ENCODE results near the gene EMX1. TPM values are rescaled to one million over a fixed set of nuclear protein-coding genes. Genes with fewer than 3 reads are reported as not detected.

Gene EMX1
- total RNA-seq, 1 experiment from 2014 or later: not detected

GRCh38 chr2:72936660-72937355 lies 19.5 kb downstream of the EMX1 start:
- Mint-ChIP-seq H3K27ac (ENCODE audit: unreplicated experiment) (no peak overlapping the region), H3K9me3 (ENCODE audit: low read depth, unreplicated experiment) (no peaks in the 10 kb centered on the region), H3K27me3 (ENCODE audit: unreplicated experiment) (peaks cover 39% of the 10 kb centered on the region), H3K4me3 (ENCODE audit: low read depth, unreplicated experiment) (no peak overlapping the region), H3K4me1 (ENCODE audit: low read depth, unreplicated experiment) (no peaks in the 10 kb centered on the region), H3K36me3 (ENCODE audit: insufficient read depth, unreplicated experiment) (peaks cover 4% of the 10 kb centered on the region)
- TF ChIP-seq, protein P1, sequence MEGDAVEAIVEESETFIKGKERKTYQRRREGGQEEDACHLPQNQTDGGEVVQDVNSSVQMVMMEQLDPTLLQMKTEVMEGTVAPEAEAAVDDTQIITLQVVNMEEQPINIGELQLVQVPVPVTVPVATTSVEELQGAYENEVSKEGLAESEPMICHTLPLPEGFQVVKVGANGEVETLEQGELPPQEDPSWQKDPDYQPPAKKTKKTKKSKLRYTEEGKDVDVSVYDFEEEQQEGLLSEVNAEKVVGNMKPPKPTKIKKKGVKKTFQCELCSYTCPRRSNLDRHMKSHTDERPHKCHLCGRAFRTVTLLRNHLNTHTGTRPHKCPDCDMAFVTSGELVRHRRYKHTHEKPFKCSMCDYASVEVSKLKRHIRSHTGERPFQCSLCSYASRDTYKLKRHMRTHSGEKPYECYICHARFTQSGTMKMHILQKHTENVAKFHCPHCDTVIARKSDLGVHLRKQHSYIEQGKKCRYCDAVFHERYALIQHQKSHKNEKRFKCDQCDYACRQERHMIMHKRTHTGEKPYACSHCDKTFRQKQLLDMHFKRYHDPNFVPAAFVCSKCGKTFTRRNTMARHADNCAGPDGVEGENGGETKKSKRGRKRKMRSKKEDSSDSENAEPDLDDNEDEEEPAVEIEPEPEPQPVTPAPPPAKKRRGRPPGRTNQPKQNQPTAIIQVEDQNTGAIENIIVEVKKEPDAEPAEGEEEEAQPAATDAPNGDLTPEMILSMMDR (IDR thresholded peaks at IDR 0.05; ENCODE audit: unreplicated experiment): no peak
- CTCF ChIA-PET: interaction anchor here (0.6 kb wide), 1 partner anchor 16 kb away, joined by 3 read pairs; no protein-coding TSS in a partner anchor
- intact Hi-C loops (cut with micrococcal nuclease; ENCODE audit: unreplicated experiment): no loop called here
- BruUV-seq (replicated peaks): no TSS peak
- no peak for DNase-seq

- intact Hi-C loops (cut with micrococcal nuclease; ENCODE audit: unreplicated experiment): no loop called here
- no TSS peak for BruUV-seq (replicated peaks)
- Mint-ChIP-seq H3K4me1 (ENCODE audit: low read depth, unreplicated experiment) (no peaks in the 10 kb centered on the region), H3K9me3 (ENCODE audit: low read depth, unreplicated experiment) (no peaks in the 10 kb centered on the region), H3K27me3 (ENCODE audit: unreplicated experiment) (peaks cover 39% of the 10 kb centered on the region), H3K4me3 (ENCODE audit: low read depth, unreplicated experiment) (no peak overlapping the region), H3K36me3 (ENCODE audit: insufficient read depth, unreplicated experiment) (peaks cover 4% of the 10 kb centered on the region), H3K27ac (ENCODE audit: unreplicated experiment) (no peak overlapping the region)
- TF ChIP-seq, protein P1 (IDR thresholded peaks at IDR 0.05; ENCODE audit: unreplicated experiment): no peak
- no peak for DNase-seq
- CTCF ChIA-PET: interaction anchor here (0.6 kb wide), 1 partner anchor 16 kb away, joined by 3 read pairs; no protein-coding TSS in a partner anchor
Measured at GRCh38 chr2:72937356-72937669, 20.0 kb downstream of the EMX1 start.

- BruUV-seq (replicated peaks): no TSS peak
- TF ChIP-seq, protein P1 (IDR thresholded peaks at IDR 0.05; ENCODE audit: unreplicated experiment): no peak
Measured at GRCh38 chr2:72938455-72938854, 21.1 kb downstream of the EMX1 start.

DNA sequence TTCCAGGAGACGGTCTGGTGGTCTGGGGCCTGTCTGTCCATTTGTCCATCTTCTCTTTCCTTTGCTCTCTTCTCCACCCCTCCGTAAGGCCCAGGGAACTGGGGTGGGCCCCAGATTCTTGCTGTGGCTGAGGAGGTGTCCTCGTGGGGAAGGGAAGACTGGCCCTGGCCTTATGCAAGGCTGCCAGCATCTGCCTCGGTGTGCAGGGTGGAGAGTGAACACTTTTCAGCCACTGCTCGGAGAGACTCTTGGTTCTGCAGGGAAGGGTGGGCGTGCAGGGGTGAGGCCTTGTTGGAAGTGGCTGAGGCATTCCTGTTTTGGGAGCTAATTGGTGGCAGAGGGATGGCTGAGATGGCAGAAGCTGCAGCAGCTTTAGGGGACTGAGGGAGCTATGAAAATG lies 23.0 kb downstream of the EMX1 start:
- peaks cover 29% of the 10 kb centered on the region for H3K27me3 Mint-ChIP-seq (ENCODE audit: unreplicated experiment)
- no peak overlapping the region for H3K4me3 Mint-ChIP-seq (ENCODE audit: low read depth, unreplicated experiment)
- H3K4me1 Mint-ChIP-seq (ENCODE audit: low read depth, unreplicated experiment): no peaks in the 10 kb centered on the region
- BruUV-seq (replicated peaks): no TSS peak
- no peaks in the 10 kb centered on the region for H3K9me3 Mint-ChIP-seq (ENCODE audit: low read depth, unreplicated experiment)
- CTCF ChIA-PET: interaction anchor here (1.4 kb wide), 1 partner anchor 47 kb away, joined by 3 read pairs; no protein-coding TSS in a partner anchor
- TF ChIP-seq, protein P1 (IDR thresholded peaks at IDR 0.05; ENCODE audit: unreplicated experiment): no peak
- no peak overlapping the region for H3K27ac Mint-ChIP-seq (ENCODE audit: unreplicated experiment)
- intact Hi-C loops (cut with micrococcal nuclease; ENCODE audit: unreplicated experiment): no loop called here
- H3K36me3 Mint-ChIP-seq (ENCODE audit: insufficient read depth, unreplicated experiment): peaks cover 4% of the 10 kb centered on the region
- no peak for DNase-seq

More at GRCh38 chr2:72938455-72938854, 21.1 kb downstream of the EMX1 start:
- Mint-ChIP-seq H3K36me3 (ENCODE audit: insufficient read depth, unreplicated experiment) (peaks cover 4% of the 10 kb centered on the region), H3K4me1 (ENCODE audit: low read depth, unreplicated experiment) (no peaks in the 10 kb centered on the region), H3K9me3 (ENCODE audit: low read depth, unreplicated experiment) (no peaks in the 10 kb centered on the region), H3K27ac (ENCODE audit: unreplicated experiment) (no peak overlapping the region), H3K27me3 (ENCODE audit: unreplicated experiment) (peaks cover 39% of the 10 kb centered on the region), H3K4me3 (ENCODE audit: low read depth, unreplicated experiment) (no peak overlapping the region)
- DNase-seq: no peak
- CTCF ChIA-PET: interaction anchor here (1.1 kb wide), 1 partner anchor 46 kb away, joined by 3 read pairs; no protein-coding TSS in a partner anchor
- intact Hi-C loops (cut with micrococcal nuclease; ENCODE audit: unreplicated experiment): no loop called here

Measured in Calu3 (cell line).